Measurements from ENCODE around the gene CYTH3. TPM values are rescaled to one million over a fixed set of nuclear protein-coding genes. Genes with fewer than 3 reads are reported as not detected.

Gene CYTH3
- total RNA-seq, 1 experiment from 2014 or later, result 16.7 TPM

- H3K9ac ChIP-seq (ENCODE audit: low read length), result no peak overlapping the region
- ChIA-PET CTCF (no interaction called here), RAD21 (ENCODE audit: low non-redundant PET in 1 of 2, low total read pairs in 2 of 2, uncharacterized antibody in 2 of 2, unreplicated experiment in 2 of 2) (interaction anchor here in 1 of 2 experiments (0.6 kb wide), 1 partner anchor 191 kb away, joined by 3 read pairs; no protein-coding TSS in a partner anchor), POLR2A (interaction anchor here (0.9 kb wide), 2 partner anchors 10 to 30 kb away, joined by 3 to 5 read pairs; no protein-coding TSS in a partner anchor)
- peaks cover 68% of the 10 kb centered on the region for H3K79me2 ChIP-seq (ENCODE audit: insufficient read depth, low read length)
- no peaks in the 10 kb centered on the region for H3K9me3 ChIP-seq (ENCODE audit: control insufficient read depth in 1 of 2, insufficient read depth in 1 of 2, low read depth in 1 of 2, low read length in 2 of 2)
- intact Hi-C loops (cut with micrococcal nuclease), result no loop called here
- H4K20me1 ChIP-seq (ENCODE audit: insufficient read depth), result 0 out of 2 replicates have a peak, but pooled peaks cover 4% of the 10 kb centered on the region
- ATAC-seq, result no peak
- H3K27me3 ChIP-seq (ENCODE audit: insufficient read depth, low read length), result no peaks in the 10 kb centered on the region
- no peaks in the 10 kb centered on the region for H3K9me2 ChIP-seq (ENCODE audit: insufficient read depth)
- H3K4me1 ChIP-seq (ENCODE audit: control insufficient read depth in 1 of 2, insufficient read depth in 2 of 2, low read length in 2 of 2), result peaks cover 0 to 4% of the 10 kb centered on the region in 2 experiments; a peak in 1 of 4 replicates
- no peak for TF ChIP-seq POLR2AphosphoS5 (IDR thresholded peaks at IDR 0.05; ENCODE audit: low read depth, low read length)
- no peak for TF ChIP-seq MAX (IDR thresholded peaks at IDR 0.05)
- no peak for TF ChIP-seq TCF7L2 (IDR thresholded peaks at IDR 0.05; ENCODE audit: borderline replicate concordance, extremely low read depth, insufficient read depth, insufficient read length)
- H3K4me2 ChIP-seq (ENCODE audit: low read length), result no peak overlapping the region
- no peak for DNase-seq (ENCODE audit: low read depth, low spot score)
- H3K36me3 ChIP-seq (ENCODE audit: control insufficient read depth in 1 of 2, insufficient read depth in 2 of 2, low read length in 2 of 2), result no peaks in the 10 kb centered on the region
- no TSS peak for BruUV-seq (replicated peaks)
- H3K4me3 ChIP-seq (replicated peaks in 1 of 2; ENCODE audit: low read depth in 1 of 2, low read length in 2 of 2), result no peak overlapping the region
- no peak overlapping the region for H2AFZ ChIP-seq (ENCODE audit: low read depth, low read length, poor library complexity, severe bottlenecking)
- no peak overlapping the region for H3K27ac ChIP-seq (ENCODE audit: low read depth, low read length)
Observed at GRCh38 chr7:6260291-6261187, 11.9 kb downstream of the CYTH3 start.

- no peak overlapping the region for H3K4me2 ChIP-seq (ENCODE audit: low read length)
- TF ChIP-seq SIN3A (IDR thresholded peaks at IDR 0.05; ENCODE audit: low read depth) (no peak), ZNF274 (IDR thresholded peaks at IDR 0.05; ENCODE audit: low read depth, low read length) (no peak), TCF7L2 (IDR thresholded peaks at IDR 0.05; ENCODE audit: borderline replicate concordance, extremely low read depth, insufficient read depth, insufficient read length) (no peak), CTCF (IDR thresholded peaks at IDR 0.05 in 2 of 3, conservative IDR thresholded peaks at IDR 0.05 in 1 of 3; ENCODE audit: borderline replicate concordance in 1 of 3, insufficient read depth in 1 of 3, low read depth in 2 of 3, low read length in 2 of 3) (no peak), ZFX (IDR thresholded peaks at IDR 0.05) (no peak), EZH2phosphoT487 (IDR thresholded peaks at IDR 0.05; ENCODE audit: borderline replicate concordance) (no peak), YY1 (IDR thresholded peaks at IDR 0.05; ENCODE audit: extremely low read depth, insufficient replicate concordance, low read depth, low read length) (no peak), ELF1 (IDR thresholded peaks at IDR 0.05; ENCODE audit: borderline replicate concordance, low read depth) (no peak), POLR2AphosphoS5 (IDR thresholded peaks at IDR 0.05; ENCODE audit: low read depth, low read length) (no peak), CEBPB (IDR thresholded peaks at IDR 0.05; ENCODE audit: low read depth) (no peak), EZH2 (IDR thresholded peaks at IDR 0.05) (no peak), MAX (IDR thresholded peaks at IDR 0.05) (no peak), EGR1 (IDR thresholded peaks at IDR 0.05; ENCODE audit: low read depth) (no peak), RAD21 (IDR thresholded peaks at IDR 0.05; ENCODE audit: low read depth) (no peak), POLR2A (IDR thresholded peaks at IDR 0.05; ENCODE audit: borderline replicate concordance, extremely low read depth, insufficient read depth, insufficient read length) (no peak), CBX3 (IDR thresholded peaks at IDR 0.05; ENCODE audit: low read depth) (no peak), SP1 (IDR thresholded peaks at IDR 0.05; ENCODE audit: low read depth) (no peak), SRF (IDR thresholded peaks at IDR 0.05; ENCODE audit: low read depth) (no peak)
Observed at GRCh38 chr7:6259257-6259656, 13.2 kb downstream of the CYTH3 start.

More at GRCh38 chr7:6259257-6259656, 13.2 kb downstream of the CYTH3 start:
- POLR2A ChIA-PET, result no interaction called here
- H3K79me2 ChIP-seq (ENCODE audit: insufficient read depth, low read length), result peaks cover 74% of the 10 kb centered on the region
- H4K20me1 ChIP-seq (ENCODE audit: insufficient read depth), result 0 out of 2 replicates have a peak, but pooled peaks cover 4% of the 10 kb centered on the region
- H3K27ac ChIP-seq (ENCODE audit: low read depth, low read length), result no peak overlapping the region
- H3K4me1 ChIP-seq (ENCODE audit: control insufficient read depth in 1 of 2, insufficient read depth in 2 of 2, low read length in 2 of 2), result peaks cover 0 to 4% of the 10 kb centered on the region in 2 experiments; a peak in 1 of 4 replicates
- no peaks in the 10 kb centered on the region for H3K36me3 ChIP-seq (ENCODE audit: control insufficient read depth in 1 of 2, insufficient read depth in 2 of 2, low read length in 2 of 2)
- CTCF ChIA-PET, result no interaction called here
- H3K9me3 ChIP-seq (ENCODE audit: control insufficient read depth in 1 of 2, insufficient read depth in 1 of 2, low read depth in 1 of 2, low read length in 2 of 2), result no peaks in the 10 kb centered on the region
- no TSS peak for BruUV-seq (replicated peaks)
- no peaks in the 10 kb centered on the region for H3K9me2 ChIP-seq (ENCODE audit: insufficient read depth)
- RAD21 ChIA-PET (ENCODE audit: low non-redundant PET in 1 of 2, low total read pairs in 2 of 2, uncharacterized antibody in 2 of 2, unreplicated experiment in 2 of 2), result no interaction called here
- no peak overlapping the region for H3K9ac ChIP-seq (ENCODE audit: low read length)
- intact Hi-C loops (cut with micrococcal nuclease), result no loop called here
- no peak overlapping the region for H3K4me3 ChIP-seq (replicated peaks in 1 of 2; ENCODE audit: low read depth in 1 of 2, low read length in 2 of 2)
- no peak for ATAC-seq
- no peak overlapping the region for H2AFZ ChIP-seq (ENCODE audit: low read depth, low read length, poor library complexity, severe bottlenecking)
- no peak for DNase-seq (ENCODE audit: low read depth, low spot score)
- H3K27me3 ChIP-seq (ENCODE audit: insufficient read depth, low read length), result no peaks in the 10 kb centered on the region
